Kidney (tissue), 14 donors: ENCODE data around the gene GRWD1. TPM values are rescaled to one million over a fixed set of nuclear protein-coding genes. Genes with fewer than 3 reads are reported as not detected.

Experiments used
- DNase-seq, 5 donors: peaks; one replicate each; pipeline ENCODE4 v3.0.0-alpha.2; 2013 to 2020
- FAIRE-seq: peaks from 2 replicates; lab custom pipeline; 2012; peaks lifted over from hg19 to GRCh38; lab: Jason Lieb, UNC
- H3K27ac ChIP-seq, 2 donors: one replicate each; pipeline ENCODE4 v1.7.0; 2013; ENCODE audit warnings: low read depth in 2 of 2, low read length in 2 of 2, inconsistent platforms in 1 of 2
- H3K27me3 ChIP-seq: one replicate; pipeline ENCODE4 v1.7.1; 2013; ENCODE audit warnings: low read length, inconsistent platforms; ENCODE audit not compliant: control insufficient read depth, insufficient read depth
- H3K36me3 ChIP-seq, 3 donors: one replicate each; pipeline versions ENCODE4 v1.7.0 to v1.7.1; 2013; ENCODE audit warnings: low read length in 3 of 3, control low read depth in 1 of 3, inconsistent platforms in 1 of 3; ENCODE audit not compliant: insufficient read depth in 3 of 3, control insufficient read depth in 2 of 3
- H3K4me1 ChIP-seq, 3 donors: one replicate each; pipeline versions ENCODE4 v1.7.0 to v1.7.1; 2013; ENCODE audit warnings: low read length in 3 of 3, inconsistent platforms in 1 of 3, low read depth in 1 of 3; ENCODE audit not compliant: control insufficient read depth in 2 of 3, insufficient read depth in 2 of 3
- H3K4me3 ChIP-seq, 3 donors: one replicate each; pipeline versions ENCODE4 v1.7.0 to v1.8.1; 2013; ENCODE audit warnings: low read length in 3 of 3, control low read depth in 1 of 3, inconsistent platforms in 1 of 3
- H3K9ac ChIP-seq, 3 donors: one replicate each; pipeline versions ENCODE4 v1.7.0 to v1.7.1; 2013; ENCODE audit warnings: low read length in 3 of 3, control low read depth in 1 of 3, inconsistent platforms in 1 of 3
- H3K9me3 ChIP-seq, 3 donors: one replicate each; pipeline versions ENCODE4 v1.7.0 to v1.7.1; 2013; ENCODE audit warnings: low read length in 3 of 3, control low read depth in 1 of 3, inconsistent platforms in 1 of 3; ENCODE audit not compliant: control insufficient read depth in 2 of 3, insufficient read depth in 1 of 3
- intact Hi-C: fragments of 100-400 bp; cut with DNase I; formaldehyde crosslinking; loops from one replicate; pipeline ENCODE4 v1.11.1; 2022
- polyA plus RNA-seq: library from polyadenylated mRNA; stranded (reverse); fragments of 350-450 nt; fragmentation: Illumina TruSeq; extraction: RNeasy Lipid Tissue Mini Kit (QIAGEN cat#74804); gene quantifications from one replicate; pipeline ENCODE4 v1.2.3, GENCODE V29; 2014; ENCODE audit warnings: low read depth, low replicate concordance; ENCODE audit not compliant: insufficient read depth
- total RNA-seq: library from RNA; stranded (reverse); fragmentation: NEBNext Ultra II Directional; extraction: Animal tissue kit (Norgen Biotek cat#: 25700); gene quantifications from one replicate; pipeline ENCODE4 v1.2.1, GENCODE V29; 2021
- TF ChIP-seq, protein P1 (sequence below): IDR thresholded peaks from 3 replicates; pipeline ENCODE4 v1.5.1; 2012; ENCODE audit warnings: mild to moderate bottlenecking, moderate library complexity, borderline replicate concordance; ENCODE audit not compliant: insufficient read depth; ENCODE audit errors: extremely low read depth
- donor health status: control.
- donor health status: control.
- donor health status: control.
- donor health status: control.
- donor health status: control.
- donor health status: DM: yes; HTN: yes; CAD: no.
- donor health status: Normal renal cell carcinoma (clear cell type).

The GRWD1 gene
- total and polyA plus RNA-seq, 2 donors from 2014 or later = 19.0 to 34.0 TPM

DNA sequence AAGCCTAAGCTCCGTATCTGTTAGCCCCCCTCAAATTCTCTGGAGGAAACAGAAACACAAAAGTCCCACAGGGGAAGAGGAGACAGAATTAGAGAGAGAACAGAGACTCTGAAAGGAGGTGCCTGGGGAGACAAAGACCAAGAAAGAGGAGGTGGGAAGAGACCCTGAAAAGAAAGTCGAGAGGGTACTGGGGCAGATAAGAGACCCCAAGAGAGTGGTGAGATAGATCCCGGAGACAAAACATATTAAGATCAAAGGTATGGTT is 915 bp upstream of the GRWD1 start:
- Histone ChIP-seq H3K36me3 (peaks cover 2 to 9% (median 6%) of the 10 kb centered on the region in 3 donors), H3K9ac (no peak overlapping the region), H3K27me3 (peaks cover 9% of the 10 kb centered on the region), H3K4me1 (peaks cover 0 to 11% (median 9%) of the 10 kb centered on the region in 3 donors), H3K27ac (no peak overlapping the region), H3K9me3 (no peaks in the 10 kb centered on the region), H3K4me3 (peak overlapping the region; percentile 86 to 97 (median 95))
- DNase-seq (peak in 1 of 5 donors; percentile 15), FAIRE-seq (no peak)
- TF ChIP-seq, protein P1, sequence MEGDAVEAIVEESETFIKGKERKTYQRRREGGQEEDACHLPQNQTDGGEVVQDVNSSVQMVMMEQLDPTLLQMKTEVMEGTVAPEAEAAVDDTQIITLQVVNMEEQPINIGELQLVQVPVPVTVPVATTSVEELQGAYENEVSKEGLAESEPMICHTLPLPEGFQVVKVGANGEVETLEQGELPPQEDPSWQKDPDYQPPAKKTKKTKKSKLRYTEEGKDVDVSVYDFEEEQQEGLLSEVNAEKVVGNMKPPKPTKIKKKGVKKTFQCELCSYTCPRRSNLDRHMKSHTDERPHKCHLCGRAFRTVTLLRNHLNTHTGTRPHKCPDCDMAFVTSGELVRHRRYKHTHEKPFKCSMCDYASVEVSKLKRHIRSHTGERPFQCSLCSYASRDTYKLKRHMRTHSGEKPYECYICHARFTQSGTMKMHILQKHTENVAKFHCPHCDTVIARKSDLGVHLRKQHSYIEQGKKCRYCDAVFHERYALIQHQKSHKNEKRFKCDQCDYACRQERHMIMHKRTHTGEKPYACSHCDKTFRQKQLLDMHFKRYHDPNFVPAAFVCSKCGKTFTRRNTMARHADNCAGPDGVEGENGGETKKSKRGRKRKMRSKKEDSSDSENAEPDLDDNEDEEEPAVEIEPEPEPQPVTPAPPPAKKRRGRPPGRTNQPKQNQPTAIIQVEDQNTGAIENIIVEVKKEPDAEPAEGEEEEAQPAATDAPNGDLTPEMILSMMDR = no peak
- intact Hi-C loops = no loop called here

DNA sequence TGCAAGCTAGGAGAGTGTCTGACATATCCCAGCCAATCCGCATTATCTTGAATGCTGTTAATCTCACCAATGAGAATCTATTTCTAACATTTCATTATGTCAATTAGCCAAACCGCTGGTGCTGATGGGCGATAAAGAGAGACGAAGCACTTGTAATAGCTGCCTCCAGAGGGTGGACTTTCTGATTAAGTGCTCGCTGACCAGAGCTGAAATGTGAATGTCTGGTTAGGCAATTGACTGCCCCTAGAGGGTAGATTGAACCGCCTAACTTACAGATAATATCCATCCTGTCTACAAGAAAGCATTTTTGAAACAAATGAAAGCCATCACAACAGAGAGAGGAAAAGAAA is 552 bp upstream of the GRWD1 start:
- intact Hi-C loops = no loop called here
- DNase-seq (peak in 1 of 5 donors; percentile 90), FAIRE-seq (peak; percentile 11)

DNA sequence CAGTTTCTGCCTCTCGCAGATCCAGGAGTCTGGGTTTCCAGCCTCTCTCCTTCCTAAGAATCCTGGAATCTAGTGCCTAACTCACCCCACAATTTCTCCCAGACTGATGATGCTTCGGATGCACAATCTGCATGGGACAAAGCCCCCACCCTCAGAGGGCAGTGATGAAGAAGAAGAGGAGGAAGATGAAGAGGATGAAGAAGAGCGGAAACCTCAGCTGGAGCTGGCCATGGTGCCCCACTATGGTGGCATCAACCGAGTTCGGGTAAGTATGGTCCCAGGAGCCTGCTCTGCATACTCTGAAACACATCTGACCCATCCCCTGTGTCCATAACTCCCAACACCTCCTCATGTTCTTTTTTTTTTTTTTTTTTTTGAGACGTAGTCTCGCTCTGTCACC is 796 bp downstream of the GRWD1 start:
- no peaks in the 10 kb centered on the region for H3K9me3 ChIP-seq
- intact Hi-C loops = no loop called here
- no peak overlapping the region for H3K27ac ChIP-seq
- peak overlapping the region in 2 of 3 donors; percentile 79 to 93 for H3K9ac ChIP-seq
- TF ChIP-seq, protein P1 = no peak
- peaks cover 0 to 11% (median 9%) of the 10 kb centered on the region in 3 donors for H3K4me1 ChIP-seq
- peaks cover 2 to 23% (median 13%) of the 10 kb centered on the region in 3 donors for H3K36me3 ChIP-seq
- H3K27me3 ChIP-seq = peaks cover 7% of the 10 kb centered on the region
- peak overlapping the region; percentile 86 to 97 (median 95) for H3K4me3 ChIP-seq
- FAIRE-seq (no peak), DNase-seq (no peak)

More for the DNA sequence above, 552 bp upstream of the GRWD1 start:
- H3K4me1 ChIP-seq = peaks cover 0 to 11% (median 9%) of the 10 kb centered on the region in 3 donors
- no peaks in the 10 kb centered on the region for H3K9me3 ChIP-seq
- TF ChIP-seq, protein P1 = peak; percentile 53
- H3K36me3 ChIP-seq = peaks cover 2 to 12% (median 6%) of the 10 kb centered on the region in 3 donors
- H3K27ac ChIP-seq = peak overlapping the region; percentile 87
- H3K4me3 ChIP-seq = peak overlapping the region; percentile 86 to 97 (median 95)
- H3K9ac ChIP-seq = peak overlapping the region in 1 of 3 donors; percentile 93
- H3K27me3 ChIP-seq = peaks cover 9% of the 10 kb centered on the region

DNA sequence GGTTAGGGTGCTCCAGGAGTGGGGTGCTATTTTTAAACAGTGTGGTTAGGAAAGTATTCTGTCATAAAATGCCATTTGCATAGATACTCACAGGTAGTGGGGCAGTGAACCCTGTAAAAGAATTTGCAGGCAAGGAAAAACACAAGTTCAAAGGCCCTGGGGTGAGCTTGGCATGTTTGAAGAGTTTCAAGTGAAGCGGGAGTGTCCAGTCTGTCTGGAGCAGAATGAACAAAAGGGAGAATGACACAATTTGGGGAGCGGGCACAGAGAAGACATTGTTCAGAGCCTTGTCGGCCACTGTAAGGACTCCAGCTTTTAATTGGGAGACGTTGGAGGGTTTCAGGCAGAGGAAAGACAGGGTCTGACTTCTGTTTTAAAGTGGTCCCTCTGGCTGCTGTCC is 2.8 kb downstream of the GRWD1 start:
- peaks cover 2 to 25% (median 16%) of the 10 kb centered on the region in 3 donors for H3K36me3 ChIP-seq
- TF ChIP-seq, protein P1 = no peak
- H3K27me3 ChIP-seq = no peaks in the 10 kb centered on the region
- peaks cover 0 to 11% (median 9%) of the 10 kb centered on the region in 3 donors for H3K4me1 ChIP-seq
- H3K9ac ChIP-seq = no peak overlapping the region
- DNase-seq = no peak
- H3K4me3 ChIP-seq = no peak overlapping the region
- intact Hi-C loops = no loop called here
- no peaks in the 10 kb centered on the region for H3K9me3 ChIP-seq
- H3K27ac ChIP-seq = no peak overlapping the region
- no peak for FAIRE-seq
